Mesenchymal stem cell (in vitro differentiated cells and primary cell): ENCODE data around the gene SH3RF2.

Experiments
- DNase-seq: peaks from one replicate; pipeline ENCODE4 v3.0.0-alpha.2; 2013
- H2AFZ ChIP-seq: one replicate; pipeline ENCODE4 v1.6.1; 2013; ENCODE audit warnings: low read depth, mild to moderate bottlenecking, control low read depth, inconsistent platforms, low read length, moderate library complexity
- H2AK5ac ChIP-seq: 2 replicates; pipeline ENCODE4 v1.6.1; 2013; ENCODE audit warnings: low read length, moderate library complexity, mild to moderate bottlenecking, inconsistent platforms; ENCODE audit not compliant: severe bottlenecking
- H2BK120ac ChIP-seq: one replicate; pipeline ENCODE4 v1.6.1; 2013; ENCODE audit warnings: low read depth, mild to moderate bottlenecking, inconsistent platforms, low read length, moderate library complexity
- H2BK12ac ChIP-seq, 2 experiments: one replicate each; pipeline ENCODE4 v1.6.1; 2013; ENCODE audit warnings: inconsistent platforms in 2 of 2, low read length in 2 of 2, mild to moderate bottlenecking in 2 of 2, moderate library complexity in 2 of 2, control low read depth in 1 of 2
- H2BK15ac ChIP-seq: one replicate; pipeline ENCODE4 v1.6.1; 2013; ENCODE audit warnings: mild to moderate bottlenecking, low read depth, inconsistent platforms; ENCODE audit not compliant: poor library complexity, severe bottlenecking
- H2BK5ac ChIP-seq: 2 replicates; pipeline ENCODE4 v1.6.1; 2013; ENCODE audit warnings: low read depth, mild to moderate bottlenecking, low read length, control low read depth, inconsistent platforms; ENCODE audit not compliant: poor library complexity, severe bottlenecking
- H3K14ac ChIP-seq, 2 experiments: one replicate each; pipeline ENCODE4 v1.6.1; 2013; ENCODE audit warnings: inconsistent platforms in 2 of 2, low read length in 2 of 2, control low read depth in 1 of 2, mild to moderate bottlenecking in 1 of 2, moderate library complexity in 1 of 2
- H3K18ac ChIP-seq, 2 experiments: one replicate each; pipeline ENCODE4 v1.6.1; 2013; ENCODE audit warnings: inconsistent platforms in 2 of 2, low read length in 2 of 2, control low read depth in 1 of 2, low read depth in 1 of 2, mild to moderate bottlenecking in 1 of 2
- H3K23ac ChIP-seq, 2 experiments: one replicate each; pipeline ENCODE4 v1.6.1; 2013; ENCODE audit warnings: inconsistent platforms in 2 of 2, low read length in 2 of 2, mild to moderate bottlenecking in 2 of 2, moderate library complexity in 2 of 2, control low read depth in 1 of 2
- H3K27ac ChIP-seq: 2 replicates; pipeline ENCODE4 v1.5.1; 2013; ENCODE audit warnings: mild to moderate bottlenecking, moderate library complexity, low read length, control low read depth, inconsistent platforms; ENCODE audit not compliant: poor library complexity, severe bottlenecking
- H3K27me3 ChIP-seq, 2 experiments: 2 replicates each; pipeline versions ENCODE4 v1.6.1 to v1.7.0; 2013; ENCODE audit warnings: low read length in 2 of 2, mild to moderate bottlenecking in 2 of 2, moderate library complexity in 2 of 2, control low read depth in 1 of 2, inconsistent platforms in 1 of 2; ENCODE audit not compliant: control insufficient read depth in 1 of 2, insufficient read depth in 1 of 2
- H3K36me3 ChIP-seq, 2 experiments: 2 replicates each; pipeline versions ENCODE4 v1.6.1 to v1.7.0; 2013; ENCODE audit warnings: low read length in 2 of 2, control low read depth in 1 of 2, inconsistent platforms in 1 of 2, low read depth in 1 of 2, mild to moderate bottlenecking in 1 of 2; ENCODE audit not compliant: insufficient read depth in 2 of 2, control insufficient read depth in 1 of 2
- H3K4ac ChIP-seq, 2 experiments: one replicate each; pipeline ENCODE4 v1.6.1; 2013; ENCODE audit warnings: inconsistent platforms in 2 of 2, low read length in 2 of 2, mild to moderate bottlenecking in 2 of 2, moderate library complexity in 2 of 2, control low read depth in 1 of 2, low read depth in 1 of 2
- H3K4me1 ChIP-seq: 2 replicates; pipeline ENCODE4 v1.6.1; 2013; ENCODE audit warnings: low read depth, low read length, control low read depth; ENCODE audit not compliant: control insufficient read depth, insufficient read depth
- H3K4me2 ChIP-seq: 2 replicates; pipeline ENCODE4 v1.6.1; 2013; ENCODE audit warnings: low read length, mild to moderate bottlenecking, inconsistent platforms; ENCODE audit not compliant: poor library complexity, severe bottlenecking
- H3K4me3 ChIP-seq, 2 experiments: 2 replicates each; pipeline versions ENCODE4 v1.5.1 to v1.7.0; 2013; ENCODE audit warnings: low read length in 2 of 2, mild to moderate bottlenecking in 2 of 2, control low read depth in 1 of 2, low read depth in 1 of 2; ENCODE audit not compliant: insufficient read depth in 1 of 2
- H3K79me1 ChIP-seq: replicated peaks from 2 replicates; pipeline ENCODE4 v1.6.1; 2013; ENCODE audit warnings: mild to moderate bottlenecking, control low read depth, low read length, inconsistent platforms; ENCODE audit not compliant: poor library complexity, severe bottlenecking
- H3K9ac ChIP-seq: 2 replicates; pipeline ENCODE4 v1.7.0; 2013; ENCODE audit warnings: mild to moderate bottlenecking, low read length, moderate library complexity
- H3K9me3 ChIP-seq: 2 replicates; pipeline ENCODE4 v1.7.0; 2013; ENCODE audit warnings: mild to moderate bottlenecking, low read length; ENCODE audit not compliant: control insufficient read depth
- H4K8ac ChIP-seq: one replicate; pipeline ENCODE4 v1.6.1; 2013; ENCODE audit warnings: inconsistent platforms, mild to moderate bottlenecking, low read length, moderate library complexity
- H4K91ac ChIP-seq: one replicate; pipeline ENCODE4 v1.6.1; 2013; ENCODE audit warnings: mild to moderate bottlenecking, low read length, inconsistent platforms
- WGBS: methylation state at CpG from one replicate; pipeline ENCODE4 v1.1.7; 2013; ENCODE audit warnings: mixed read lengths; 5-methylcytosine and 5-hydroxymethylcytosine counted together

The SH3RF2 gene

DNA sequence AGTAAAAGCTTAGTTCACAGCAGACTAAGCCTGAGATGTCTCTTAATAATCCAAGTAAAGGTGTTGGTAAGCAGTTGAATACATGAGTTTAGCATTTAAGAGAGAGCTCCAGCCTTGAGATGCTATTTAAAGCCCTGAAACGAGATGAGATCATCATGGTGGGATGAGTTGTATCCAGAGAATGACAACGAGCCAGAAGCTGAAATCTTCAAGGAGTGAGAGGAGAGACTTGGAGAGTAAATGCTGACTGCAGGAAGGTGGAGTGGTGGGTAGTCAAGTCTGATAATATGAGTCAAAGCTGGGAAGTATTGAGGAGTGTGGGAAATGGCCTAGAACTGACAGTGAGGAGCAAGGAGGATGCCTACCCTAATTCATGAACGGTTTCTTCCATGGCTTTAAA lies 115.3 kb downstream of the SH3RF2 start:
- no peak overlapping the region for H3K4ac ChIP-seq
- H3K9ac ChIP-seq: no peak overlapping the region
- no peaks in the 10 kb centered on the region for H3K36me3 ChIP-seq
- no peak overlapping the region for H3K18ac ChIP-seq
- H3K4me3 ChIP-seq: no peak overlapping the region
- no peak overlapping the region for H4K8ac ChIP-seq
- peaks cover 12% of the 10 kb centered on the region for H3K4me1 ChIP-seq
- H2BK12ac ChIP-seq: no peak overlapping the region
- no peak overlapping the region for H3K4me2 ChIP-seq
- H3K23ac ChIP-seq: no peak overlapping the region
- no peaks in the 10 kb centered on the region for H3K27me3 ChIP-seq
- no peak overlapping the region for H2AFZ ChIP-seq
- H2BK120ac ChIP-seq: no peak overlapping the region
- DNase-seq: peak; percentile 53
- no peak overlapping the region for H4K91ac ChIP-seq
- H2BK15ac ChIP-seq: no peak overlapping the region
- H3K79me1 ChIP-seq: no peaks in the 10 kb centered on the region
- H3K9me3 ChIP-seq: no peaks in the 10 kb centered on the region
- no peak overlapping the region for H3K14ac ChIP-seq
- no peak overlapping the region for H3K27ac ChIP-seq
- 40% methylated on average over 3 of the region's 3 CpGs for WGBS
- no peak overlapping the region for H2BK5ac ChIP-seq
- H2AK5ac ChIP-seq: no peak overlapping the region

DNA sequence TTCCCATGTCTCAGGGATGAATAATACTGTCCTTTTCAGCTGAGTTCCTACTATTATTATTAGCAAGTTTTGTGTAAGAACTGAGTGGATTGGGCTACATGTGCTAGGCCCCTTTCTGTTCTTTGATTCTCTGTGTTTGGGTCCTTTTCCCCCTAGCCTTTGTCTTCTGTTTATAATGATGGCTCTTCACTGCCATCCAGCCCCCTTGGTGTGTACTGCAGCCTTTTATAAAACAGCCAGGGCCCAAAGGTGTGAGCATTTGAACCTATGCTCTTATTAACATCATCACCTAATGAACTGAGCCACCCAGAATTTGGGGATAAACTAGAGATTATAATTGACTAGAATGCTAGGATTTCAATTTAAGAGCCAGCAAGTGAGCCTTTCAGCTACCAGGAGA lies 116.4 kb downstream of the SH3RF2 start:
- Histone ChIP-seq H2BK15ac (no peak overlapping the region), H3K23ac (no peak overlapping the region), H4K8ac (no peak overlapping the region), H3K14ac (no peak overlapping the region), H3K27me3 (no peaks in the 10 kb centered on the region), H3K4ac (no peak overlapping the region), H3K4me2 (no peak overlapping the region), H3K4me1 (peaks cover 7% of the 10 kb centered on the region), H2AK5ac (no peak overlapping the region), H3K18ac (no peak overlapping the region), H2AFZ (no peak overlapping the region), H2BK12ac (no peak overlapping the region), H3K9me3 (no peaks in the 10 kb centered on the region), H2BK120ac (no peak overlapping the region), H3K36me3 (no peaks in the 10 kb centered on the region), H3K27ac (no peak overlapping the region), H3K4me3 (no peak overlapping the region), H3K9ac (no peak overlapping the region), H2BK5ac (no peak overlapping the region), H3K79me1 (no peaks in the 10 kb centered on the region), H4K91ac (no peak overlapping the region)
- DNase-seq: no peak

DNA sequence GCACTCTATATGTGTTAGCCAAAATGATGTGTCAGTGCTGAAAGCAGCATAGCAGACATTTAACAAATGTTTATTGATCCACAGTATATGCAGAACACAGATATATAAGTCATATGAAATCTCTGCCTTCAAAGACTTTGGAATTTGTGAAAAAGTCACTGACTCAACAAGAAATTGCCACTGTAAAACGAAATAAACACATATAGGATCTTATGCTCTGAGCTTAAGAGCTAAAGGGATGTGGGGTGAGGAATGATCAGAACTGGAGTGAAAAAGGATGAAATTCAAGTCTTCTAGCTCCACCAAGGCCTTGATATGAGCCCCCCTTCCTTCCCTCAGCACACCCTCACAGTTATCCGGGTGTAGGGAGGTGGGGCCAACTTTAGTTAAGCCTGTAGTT lies 119.1 kb downstream of the SH3RF2 start:
- Histone ChIP-seq H2AK5ac (no peak overlapping the region), H2AFZ (no peak overlapping the region), H3K18ac (no peak overlapping the region), H3K27me3 (peaks cover 0 to 6% of the 10 kb centered on the region in 2 experiments), H3K27ac (no peak overlapping the region), H3K36me3 (peaks cover 0 to 3% of the 10 kb centered on the region in 2 experiments), H3K9ac (no peak overlapping the region), H2BK5ac (no peak overlapping the region), H4K8ac (no peak overlapping the region), H2BK120ac (no peak overlapping the region), H3K4me3 (no peak overlapping the region), H3K9me3 (no peaks in the 10 kb centered on the region), H3K79me1 (no peaks in the 10 kb centered on the region), H2BK12ac (no peak overlapping the region), H3K14ac (no peak overlapping the region), H3K4ac (no peak overlapping the region), H3K4me1 (no peaks in the 10 kb centered on the region), H4K91ac (no peak overlapping the region), H3K4me2 (no peak overlapping the region), H3K23ac (no peak overlapping the region), H2BK15ac (no peak overlapping the region)
- DNase-seq: no peak
- no CpG with 5 or more reads among the region's 2 CpGs for WGBS

DNA sequence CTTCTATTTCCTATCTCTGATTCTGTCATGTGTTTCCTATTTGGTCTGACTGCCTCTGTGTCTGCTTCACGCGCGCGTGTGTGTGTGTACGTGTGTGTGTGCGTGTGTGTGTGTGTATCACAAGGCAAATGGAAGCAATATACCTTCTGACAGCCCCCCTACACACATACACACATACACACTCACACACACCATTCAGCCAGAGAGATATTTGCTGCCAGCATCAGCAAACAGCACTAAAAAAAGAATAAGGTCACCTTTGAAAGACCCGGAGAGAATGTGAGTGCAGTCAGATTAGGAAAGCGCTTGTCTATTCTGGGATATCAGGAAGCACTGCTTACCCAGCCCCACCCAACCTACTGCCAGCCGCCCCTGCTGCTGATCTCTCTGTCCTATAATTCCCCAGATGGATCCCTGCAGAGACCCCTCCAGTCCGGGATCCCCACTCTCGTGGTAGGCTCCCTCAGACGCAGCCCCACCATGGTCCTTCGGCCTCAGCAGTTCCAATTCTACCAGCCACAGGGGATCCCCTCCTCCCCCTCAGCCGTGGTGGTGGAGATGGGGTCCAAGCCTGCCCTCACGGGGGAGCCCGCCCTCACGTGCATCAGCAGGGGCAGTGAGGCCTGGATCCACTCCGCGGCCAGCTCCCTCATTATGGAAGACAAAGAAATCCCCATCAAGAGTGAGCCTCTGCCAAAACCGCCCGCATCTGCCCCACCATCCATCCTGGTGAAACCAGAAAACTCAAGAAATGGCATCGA lies 123.3 kb downstream of the SH3RF2 start:
- H3K27me3 ChIP-seq: peaks cover 0 to 6% of the 10 kb centered on the region in 2 experiments
- H2BK5ac ChIP-seq: no peak overlapping the region
- no peaks in the 10 kb centered on the region for H3K79me1 ChIP-seq
- H3K9me3 ChIP-seq: no peaks in the 10 kb centered on the region
- H3K4me3 ChIP-seq: no peak overlapping the region
- no peak overlapping the region for H3K9ac ChIP-seq
- H2BK120ac ChIP-seq: no peak overlapping the region
- H3K4ac ChIP-seq: no peak overlapping the region
- no peak overlapping the region for H4K91ac ChIP-seq
- no peak overlapping the region for H3K27ac ChIP-seq
- no peak overlapping the region for H3K4me2 ChIP-seq
- H2BK15ac ChIP-seq: no peak overlapping the region
- H2AK5ac ChIP-seq: no peak overlapping the region
- no peak for DNase-seq
- 93% methylated on average over 16 of the region's 22 CpGs for WGBS
- no peak overlapping the region for H3K18ac ChIP-seq
- peaks cover 0 to 7% of the 10 kb centered on the region in 2 experiments for H3K36me3 ChIP-seq
- H3K4me1 ChIP-seq: no peaks in the 10 kb centered on the region
- no peak overlapping the region for H3K23ac ChIP-seq
- H4K8ac ChIP-seq: no peak overlapping the region
- H3K14ac ChIP-seq: no peak overlapping the region
- H2BK12ac ChIP-seq: no peak overlapping the region
- no peak overlapping the region for H2AFZ ChIP-seq
